HEK293 (cell line): ENCODE results near the gene USP24.
A peak's percentile ranks its signal among the peaks of the same experiment; 100 is the strongest.

Experiments
- CTCF ChIA-PET: fragments of 350-600 bp; formaldehyde crosslinking; extraction: SDS; loops from one replicate; lab custom pipeline; 2021; ENCODE audit warnings: antibody characterized with exemption; lab: Yijun Ruan, JAX
- POLR2A ChIA-PET: fragments of 300-600 bp; formaldehyde crosslinking; extraction: SDS; loops from one replicate; lab custom pipeline; 2020; ENCODE audit warnings: antibody characterized with exemption, inconsistent platforms; lab: Yijun Ruan, JAX
- H3K27ac ChIP-seq: fragments of 200-500 bp; sonication (Bioruptor generic); 2 replicates; pipeline ENCODE4 v1.5.1; 2014; ENCODE audit warnings: low read depth, low read length, control low read depth, inconsistent platforms; ENCODE audit errors: extremely low read depth
- H3K36me3 ChIP-seq, 2 experiments: fragments of 200-500 bp in 1 of 2; sonication (Bioruptor generic) in 1 of 2; 1 replicate in 1 of 2; 2 replicates in 1 of 2; pipeline ENCODE4 v1.5.1; 2014 to 2017; ENCODE audit warnings: inconsistent platforms in 2 of 2, low read length in 2 of 2; ENCODE audit not compliant: control insufficient read depth in 2 of 2, insufficient read depth in 1 of 2
- H3K4me1 ChIP-seq: fragments of 200-500 bp; sonication (Bioruptor generic); 2 replicates; pipeline ENCODE4 v1.5.1; 2014; ENCODE audit warnings: mild to moderate bottlenecking, low read length, inconsistent platforms; ENCODE audit not compliant: control insufficient read depth, insufficient read depth
- H3K4me3 ChIP-seq: 2 replicates; pipeline ENCODE4 v1.5.1; 2011; ENCODE audit warnings: low read depth, mild to moderate bottlenecking, control low read depth, low read length, moderate library complexity
- H3K9me3 ChIP-seq: fragments of 200-500 bp; sonication (Bioruptor generic); 2 replicates; pipeline ENCODE4 v1.5.1; 2014; ENCODE audit warnings: low read depth, low read length, inconsistent platforms; ENCODE audit not compliant: control insufficient read depth, insufficient read depth
- HOXA7 ChIP-seq: sonication (generic); formaldehyde crosslinking; IDR thresholded peaks from 2 replicates; pipeline ENCODE4 v1.8.1; 2022; ENCODE audit warnings: missing genetic modification reagents, borderline replicate concordance
- MZF1 ChIP-seq: fragments of 450-650 bp; formaldehyde crosslinking; IDR thresholded peaks from 2 replicates; pipeline ENCODE4 v1.5.1; 2017; ENCODE audit warnings: missing biosample characterization, missing genetic modification characterization, borderline replicate concordance
- OVOL3 ChIP-seq: fragments of 450-650 bp; formaldehyde crosslinking; IDR thresholded peaks from 2 replicates; pipeline ENCODE4 v1.5.1; 2016; ENCODE audit warnings: missing biosample characterization, missing genetic modification characterization
- PBX3 ChIP-seq: sonication (generic); formaldehyde crosslinking; IDR thresholded peaks from 2 replicates; pipeline ENCODE4 v1.8.1; 2022; ENCODE audit warnings: mild to moderate bottlenecking, moderate library complexity, missing genetic modification reagents
- SCRT2 ChIP-seq: fragments of 450-650 bp; formaldehyde crosslinking; IDR thresholded peaks from 2 replicates; pipeline ENCODE4 v1.5.1; 2016; ENCODE audit warnings: missing biosample characterization, missing genetic modification characterization
- YY1 ChIP-seq: fragments of 450-650 bp; formaldehyde crosslinking; IDR thresholded peaks from 2 replicates; pipeline ENCODE4 v1.5.1; 2018; ENCODE audit warnings: missing biosample characterization, missing genetic modification characterization
- YY2 ChIP-seq: fragments of 450-650 bp; formaldehyde crosslinking; IDR thresholded peaks from 2 replicates; pipeline ENCODE4 v1.5.1; 2016; ENCODE audit warnings: missing biosample characterization, missing genetic modification characterization
- ZNF140 ChIP-seq: fragments of 450-650 bp; formaldehyde crosslinking; IDR thresholded peaks from 2 replicates; pipeline ENCODE4 v1.5.1; 2016; ENCODE audit warnings: missing biosample characterization, missing genetic modification characterization
- ZNF202 ChIP-seq: fragments of 450-650 bp; formaldehyde crosslinking; IDR thresholded peaks from 2 replicates; pipeline ENCODE4 v1.5.1; 2016; ENCODE audit warnings: missing biosample characterization, missing genetic modification characterization, borderline replicate concordance
- ZNF214 ChIP-seq: fragments of 450-650 bp; formaldehyde crosslinking; IDR thresholded peaks from 2 replicates; pipeline ENCODE4 v1.5.1; 2017; ENCODE audit warnings: missing biosample characterization, mild to moderate bottlenecking, missing genetic modification characterization, borderline replicate concordance
- ZNF24 ChIP-seq: fragments of 450-650 bp; formaldehyde crosslinking; IDR thresholded peaks from 2 replicates; pipeline ENCODE4 v1.5.1; 2016; ENCODE audit warnings: missing biosample characterization, missing genetic modification characterization
- ZNF311 ChIP-seq: fragments of 450-650 bp; formaldehyde crosslinking; IDR thresholded peaks from 2 replicates; pipeline ENCODE4 v1.5.1; 2017; ENCODE audit warnings: missing biosample characterization, missing genetic modification characterization, borderline replicate concordance
- ZNF426 ChIP-seq: fragments of 450-650 bp; formaldehyde crosslinking; IDR thresholded peaks from 2 replicates; pipeline ENCODE4 v1.5.1; 2017; ENCODE audit warnings: missing biosample characterization, missing genetic modification characterization, mild to moderate bottlenecking, inconsistent platforms, moderate library complexity
- ZNF560 ChIP-seq: fragments of 450-650 bp; formaldehyde crosslinking; IDR thresholded peaks from 2 replicates; pipeline ENCODE4 v1.5.1; 2017; ENCODE audit warnings: missing biosample characterization, missing genetic modification characterization, borderline replicate concordance
- ZNF585B ChIP-seq: fragments of 450-650 bp; formaldehyde crosslinking; IDR thresholded peaks from 2 replicates; pipeline ENCODE4 v1.5.1; 2016; ENCODE audit warnings: missing biosample characterization, missing genetic modification characterization
- ZNF600 ChIP-seq: fragments of 450-650 bp; formaldehyde crosslinking; IDR thresholded peaks from 2 replicates; pipeline ENCODE4 v1.5.1; 2016; ENCODE audit warnings: missing biosample characterization, missing genetic modification characterization
- ZNF626 ChIP-seq: fragments of 450-650 bp; sonication (Bioruptor Pico); formaldehyde crosslinking; IDR thresholded peaks from 2 replicates; pipeline ENCODE4 v1.5.1; 2018; ENCODE audit warnings: missing biosample characterization, missing genetic modification characterization, inconsistent platforms
- TF ChIP-seq, protein P1 (sequence below): fragments of 450-650 bp; formaldehyde crosslinking; IDR thresholded peaks from 2 replicates; pipeline ENCODE4 v1.5.1; 2016; ENCODE audit warnings: missing biosample characterization, missing genetic modification characterization
- TF ChIP-seq, protein P2 (sequence below): fragments of 450-650 bp; formaldehyde crosslinking; IDR thresholded peaks from 2 replicates; pipeline ENCODE4 v1.5.1; 2016; ENCODE audit warnings: missing biosample characterization, missing genetic modification characterization, low read depth

Gene USP24

DNA sequence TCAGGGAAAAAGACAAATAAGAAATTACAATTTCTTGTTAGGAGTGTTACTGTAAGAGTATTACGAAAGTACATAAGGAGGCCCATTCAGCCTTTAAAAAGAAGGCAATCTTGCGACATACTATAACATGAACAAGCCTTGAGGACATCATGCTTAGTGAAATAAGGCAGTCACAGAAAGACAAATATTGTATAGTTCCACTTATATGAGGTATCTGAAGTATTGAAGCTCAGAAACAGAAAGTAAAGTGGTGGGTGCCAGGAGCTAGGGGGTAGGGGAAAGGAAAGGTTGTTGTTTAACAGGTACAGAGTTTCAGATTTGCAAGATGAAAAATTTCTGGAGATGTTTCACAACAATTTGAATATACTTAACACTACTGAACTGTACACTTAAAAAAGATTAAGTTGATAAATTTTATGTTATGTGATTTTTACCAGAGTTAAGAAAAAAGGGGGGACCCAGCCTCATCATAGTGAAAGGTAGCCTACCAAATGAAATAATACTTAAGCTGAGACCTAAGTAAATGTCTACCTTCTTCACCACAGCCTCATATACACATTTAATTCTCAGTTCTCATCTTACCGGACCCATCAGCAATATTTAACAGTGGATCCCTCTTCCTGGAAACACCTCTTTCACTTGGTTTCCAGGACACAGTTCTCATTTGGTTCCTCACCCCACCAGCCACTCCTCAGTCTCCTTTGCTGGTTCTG lies 19.5 kb downstream of the USP24 start:
- CTCF ChIA-PET: interaction anchor here (0.5 kb wide), 1 partner anchor 706 kb away, joined by 10 read pairs; no protein-coding TSS in a partner anchor
- H3K9me3 ChIP-seq: no peaks in the 10 kb centered on the region
- H3K4me1 ChIP-seq: peaks cover 8% of the 10 kb centered on the region; the same call in 1 of the 2 replicates
- no peaks in the 10 kb centered on the region for H3K36me3 ChIP-seq
- POLR2A ChIA-PET: no interaction called here
- TF ChIP-seq YY1 (tag by site-specific recombination) (no peak), OVOL3 (tag by site-specific recombination) (no peak), ZNF585B (tag by site-specific recombination) (no peak), ZNF214 (tag by site-specific recombination) (no peak), ZNF560 (tag by site-specific recombination) (no peak), HOXA7 (CRISPR knock-in tag) (no peak), YY2 (tag by site-specific recombination) (no peak), ZNF24 (tag by site-specific recombination) (no peak), ZNF426 (no peak), PBX3 (no peak), SCRT2 (no peak), ZNF140 (tag by site-specific recombination) (no peak), ZNF202 (tag by site-specific recombination) (no peak), ZNF311 (tag by site-specific recombination) (no peak), ZNF626 (tag by site-specific recombination) (no peak)
- TF ChIP-seq, protein P1, sequence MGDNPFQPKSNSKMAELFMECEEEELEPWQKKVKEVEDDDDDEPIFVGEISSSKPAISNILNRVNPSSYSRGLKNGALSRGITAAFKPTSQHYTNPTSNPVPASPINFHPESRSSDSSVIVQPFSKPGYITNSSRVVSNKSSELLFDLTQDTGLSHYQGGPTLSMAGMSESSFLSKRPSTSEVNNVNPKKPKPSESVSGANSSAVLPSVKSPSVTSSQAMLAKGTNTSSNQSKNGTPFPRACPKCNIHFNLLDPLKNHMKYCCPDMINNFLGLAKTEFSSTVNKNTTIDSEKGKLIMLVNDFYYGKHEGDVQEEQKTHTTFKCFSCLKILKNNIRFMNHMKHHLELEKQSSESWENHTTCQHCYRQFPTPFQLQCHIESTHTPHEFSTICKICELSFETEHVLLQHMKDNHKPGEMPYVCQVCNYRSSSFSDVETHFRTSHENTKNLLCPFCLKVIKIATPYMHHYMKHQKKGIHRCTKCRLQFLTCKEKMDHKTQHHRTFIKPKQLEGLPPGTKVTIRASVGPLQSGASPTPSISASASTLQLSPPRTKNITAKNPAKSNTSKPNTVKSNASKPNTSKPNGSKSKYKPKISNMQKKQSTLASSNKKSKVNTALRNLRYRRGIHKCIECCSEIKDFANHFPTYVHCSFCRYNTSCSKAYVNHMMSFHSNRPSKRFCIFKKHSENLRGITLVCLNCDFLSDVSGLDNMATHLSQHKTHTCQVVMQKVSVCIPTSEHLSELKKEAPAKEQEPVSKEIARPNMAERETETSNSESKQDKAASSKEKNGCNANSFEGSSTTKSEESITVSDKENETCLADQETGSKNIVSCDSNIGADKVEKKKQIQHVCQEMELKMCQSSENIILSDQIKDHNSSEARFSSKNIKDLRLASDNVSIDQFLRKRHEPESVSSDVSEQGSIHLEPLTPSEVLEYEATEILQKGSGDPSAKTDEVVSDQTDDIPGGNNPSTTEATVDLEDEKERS (tag by site-specific recombination): no peak
- TF ChIP-seq, protein P2, sequence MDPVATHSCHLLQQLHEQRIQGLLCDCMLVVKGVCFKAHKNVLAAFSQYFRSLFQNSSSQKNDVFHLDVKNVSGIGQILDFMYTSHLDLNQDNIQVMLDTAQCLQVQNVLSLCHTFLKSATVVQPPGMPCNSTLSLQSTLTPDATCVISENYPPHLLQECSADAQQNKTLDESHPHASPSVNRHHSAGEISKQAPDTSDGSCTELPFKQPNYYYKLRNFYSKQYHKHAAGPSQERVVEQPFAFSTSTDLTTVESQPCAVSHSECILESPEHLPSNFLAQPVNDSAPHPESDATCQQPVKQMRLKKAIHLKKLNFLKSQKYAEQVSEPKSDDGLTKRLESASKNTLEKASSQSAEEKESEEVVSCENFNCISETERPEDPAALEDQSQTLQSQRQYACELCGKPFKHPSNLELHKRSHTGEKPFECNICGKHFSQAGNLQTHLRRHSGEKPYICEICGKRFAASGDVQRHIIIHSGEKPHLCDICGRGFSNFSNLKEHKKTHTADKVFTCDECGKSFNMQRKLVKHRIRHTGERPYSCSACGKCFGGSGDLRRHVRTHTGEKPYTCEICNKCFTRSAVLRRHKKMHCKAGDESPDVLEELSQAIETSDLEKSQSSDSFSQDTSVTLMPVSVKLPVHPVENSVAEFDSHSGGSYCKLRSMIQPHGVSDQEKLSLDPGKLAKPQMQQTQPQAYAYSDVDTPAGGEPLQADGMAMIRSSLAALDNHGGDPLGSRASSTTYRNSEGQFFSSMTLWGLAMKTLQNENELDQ: no peak
- no peak overlapping the region for H3K27ac ChIP-seq
- H3K4me3 ChIP-seq: no peak overlapping the region

DNA sequence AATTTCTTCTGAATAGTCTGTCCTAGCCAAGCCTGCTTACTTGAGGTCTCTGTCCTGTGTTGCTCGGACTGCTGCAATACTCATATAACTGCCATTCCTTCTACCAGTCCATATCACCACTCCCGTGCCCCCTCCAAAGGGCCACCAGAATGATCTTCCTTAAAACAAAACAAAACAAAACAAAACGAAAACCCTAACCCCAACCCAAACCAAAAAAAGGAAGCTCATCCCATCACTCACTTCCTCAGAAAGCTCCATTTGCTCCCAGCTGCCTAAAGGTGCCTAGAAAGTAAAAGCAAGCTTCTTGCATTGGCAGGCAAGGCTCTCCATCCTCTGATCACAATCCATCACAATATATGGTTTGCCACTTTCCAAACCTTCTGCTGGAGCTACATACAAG lies 20.3 kb downstream of the USP24 start:
- Histone ChIP-seq H3K9me3 (no peaks in the 10 kb centered on the region), H3K4me3 (no peak overlapping the region), H3K27ac (no peak overlapping the region), H3K36me3 (no peaks in the 10 kb centered on the region), H3K4me1 (peaks cover 8% of the 10 kb centered on the region; the same call in 1 of the 2 replicates)
- no peak for TF ChIP-seq MZF1
- TF ChIP-seq ZNF600 (tag by site-specific recombination): peak; percentile 69
- ChIA-PET POLR2A (no interaction called here), CTCF (no interaction called here)
